ENCODE measurements around the gene DHX36.

The DHX36 gene

DNA sequence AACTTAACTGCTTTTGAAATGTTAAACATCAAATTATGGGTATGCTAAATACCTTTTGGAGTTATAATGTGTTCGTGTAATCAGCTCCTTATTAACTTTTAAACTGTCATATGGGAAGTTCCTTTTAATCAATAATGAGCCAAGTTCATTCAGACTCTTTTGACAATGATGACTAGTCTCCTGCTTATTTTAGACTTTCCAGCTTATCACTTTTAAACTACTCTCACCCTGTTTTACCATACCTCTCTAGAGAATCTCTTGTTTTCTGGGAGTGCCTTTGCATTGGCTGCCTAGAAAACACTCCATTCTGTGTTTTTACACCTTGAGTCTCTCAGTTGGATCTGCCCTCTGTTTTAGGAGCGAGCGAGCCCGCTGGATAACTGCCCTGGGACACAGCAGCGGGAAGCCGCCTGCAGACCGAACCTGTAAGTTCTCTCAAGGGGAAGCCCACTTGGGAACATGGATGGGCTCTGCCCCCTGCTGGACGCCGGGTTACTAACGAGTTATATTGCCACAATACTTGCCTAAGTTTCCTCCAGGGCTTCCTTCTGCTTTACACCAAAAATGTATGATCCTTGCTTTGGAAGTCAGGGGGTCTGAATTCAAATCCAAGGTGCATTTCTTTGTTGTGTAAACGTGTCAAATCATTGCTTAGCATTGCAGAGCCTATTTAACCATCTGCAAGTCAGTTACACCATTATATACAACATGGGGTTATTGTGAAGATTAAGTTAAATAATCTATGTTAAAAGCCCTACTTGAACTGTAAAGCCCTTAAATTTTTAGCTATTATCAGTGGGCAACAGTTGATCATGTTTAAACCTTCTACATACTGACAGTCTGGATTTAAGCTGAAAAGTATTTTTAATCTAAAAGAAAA lies 71.3 kb downstream of the DHX36 start:
- Histone ChIP-seq H3K4me1 (ENCODE audit: control insufficient read depth in 1 of 2, insufficient read depth in 2 of 2, low read length in 2 of 2) (no peaks in the 10 kb centered on the region), H3K27me3 (ENCODE audit: insufficient read depth, low read length) (no peaks in the 10 kb centered on the region), H3K9me3 (ENCODE audit: insufficient read depth, low read depth, low read length) (no peaks in the 10 kb centered on the region), H2BK12ac (ENCODE audit: low read length) (no peak overlapping the region), H2BK120ac (ENCODE audit: insufficient read depth, low read length, poor library complexity) (no peak overlapping the region), H2AK5ac (ENCODE audit: low read length) (no peak overlapping the region), H3K4me2 (ENCODE audit: low read length) (no peak overlapping the region), H2BK5ac (ENCODE audit: low read depth, low read length, poor library complexity) (no peak overlapping the region), H3K79me2 (ENCODE audit: control insufficient read depth, insufficient read depth, low read length, poor library complexity) (no peaks in the 10 kb centered on the region), H3K4ac (ENCODE audit: low read depth, low read length) (no peak overlapping the region), H4K8ac (ENCODE audit: low read depth, low read length) (no peak overlapping the region), H3K23ac (ENCODE audit: low read length) (no peak overlapping the region), H3K14ac (ENCODE audit: low read length) (no peak overlapping the region), H3K79me1 (ENCODE audit: low read length) (no peaks in the 10 kb centered on the region), H3K18ac (ENCODE audit: low read length) (no peak overlapping the region), H3K27ac (ENCODE audit: low read depth, low read length) (no peak overlapping the region), H4K91ac (ENCODE audit: low read depth, low read length) (no peak overlapping the region), H3K4me3 (ENCODE audit: low read depth, low read length) (no peak overlapping the region), H4K12ac (ENCODE audit: low read depth, low read length) (no peak overlapping the region), H3K36me3 (ENCODE audit: control insufficient read depth in 1 of 2, insufficient read depth in 2 of 2, low read length in 2 of 2) (peaks cover 9 to 22% of the 10 kb centered on the region in 2 experiments), H3K9ac (ENCODE audit: low read length) (no peak overlapping the region), H2AFZ (ENCODE audit: insufficient read depth, low read length, poor library complexity) (no peak overlapping the region)
- no CpG with 5 or more reads among the region's 11 CpGs for WGBS (ENCODE audit: extremely low coverage, insufficient coverage, insufficient read length)
- peak; percentile 81 to 94 for DNase-seq

DNA sequence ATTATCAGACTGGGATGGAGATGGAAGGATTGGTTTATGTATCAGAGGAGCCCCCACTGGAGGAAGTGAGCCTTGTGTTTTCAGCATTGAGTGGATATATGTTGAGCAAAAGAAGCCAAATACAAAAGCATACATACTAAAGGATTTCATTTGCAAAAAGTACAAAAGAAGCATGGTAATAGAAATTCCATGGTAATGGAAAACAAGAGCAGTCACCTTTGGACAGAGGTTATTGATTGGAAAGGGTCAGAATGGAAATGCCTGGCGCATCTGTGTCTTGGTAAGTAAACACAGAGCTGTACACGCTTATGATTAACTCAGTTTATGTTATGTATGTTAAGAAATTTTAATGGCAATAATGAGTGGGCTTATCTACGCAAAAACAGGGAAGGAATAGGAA lies 72.7 kb downstream of the DHX36 start:
- Histone ChIP-seq H3K14ac (ENCODE audit: low read length) (no peak overlapping the region), H3K79me1 (ENCODE audit: low read length) (no peaks in the 10 kb centered on the region), H3K9me3 (ENCODE audit: insufficient read depth, low read depth, low read length) (no peaks in the 10 kb centered on the region), H2BK5ac (ENCODE audit: low read depth, low read length, poor library complexity) (no peak overlapping the region), H3K36me3 (ENCODE audit: control insufficient read depth in 1 of 2, insufficient read depth in 2 of 2, low read length in 2 of 2) (peaks cover 7 to 18% of the 10 kb centered on the region in 2 experiments), H2BK120ac (ENCODE audit: insufficient read depth, low read length, poor library complexity) (no peak overlapping the region), H4K91ac (ENCODE audit: low read depth, low read length) (no peak overlapping the region), H3K79me2 (ENCODE audit: control insufficient read depth, insufficient read depth, low read length, poor library complexity) (no peaks in the 10 kb centered on the region), H4K8ac (ENCODE audit: low read depth, low read length) (no peak overlapping the region), H3K27ac (ENCODE audit: low read depth, low read length) (no peak overlapping the region), H2BK12ac (ENCODE audit: low read length) (no peak overlapping the region), H2AFZ (ENCODE audit: insufficient read depth, low read length, poor library complexity) (no peak overlapping the region), H3K4ac (ENCODE audit: low read depth, low read length) (no peak overlapping the region), H4K12ac (ENCODE audit: low read depth, low read length) (no peak overlapping the region), H2AK5ac (ENCODE audit: low read length) (no peak overlapping the region), H3K4me1 (ENCODE audit: control insufficient read depth in 1 of 2, insufficient read depth in 2 of 2, low read length in 2 of 2) (no peaks in the 10 kb centered on the region), H3K4me2 (ENCODE audit: low read length) (no peak overlapping the region), H3K27me3 (ENCODE audit: insufficient read depth, low read length) (no peaks in the 10 kb centered on the region), H3K18ac (ENCODE audit: low read length) (no peak overlapping the region), H3K23ac (ENCODE audit: low read length) (no peak overlapping the region), H3K4me3 (ENCODE audit: low read depth, low read length) (no peak overlapping the region), H3K9ac (ENCODE audit: low read length) (no peak overlapping the region)
- no CpG with 5 or more reads among the region's 3 CpGs for WGBS (ENCODE audit: extremely low coverage, insufficient coverage, insufficient read length)
- no peak for DNase-seq

DNA sequence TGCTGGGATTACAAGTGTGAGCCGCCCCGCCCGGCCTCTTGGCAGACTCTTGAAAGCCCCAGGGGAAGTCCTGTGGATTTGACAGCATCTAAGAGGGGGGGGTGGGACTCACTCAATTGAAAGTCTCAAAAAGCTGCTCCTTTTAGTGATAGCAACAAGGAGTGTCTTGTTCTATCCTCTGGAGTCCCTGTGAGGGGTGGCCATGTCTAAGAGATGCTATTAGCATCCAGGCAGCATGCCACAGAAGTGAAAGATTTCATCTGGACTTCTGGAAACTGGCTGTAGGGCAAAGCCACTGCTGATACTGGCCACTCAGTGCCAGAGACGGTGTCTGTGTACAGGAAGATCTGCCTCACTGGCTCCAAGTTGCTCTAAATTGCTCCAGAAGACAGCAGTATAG lies 74.0 kb downstream of the DHX36 start:
- no peak overlapping the region for H4K12ac ChIP-seq (ENCODE audit: low read depth, low read length)
- no peak overlapping the region for H3K4me3 ChIP-seq (ENCODE audit: low read depth, low read length)
- DNase-seq = no peak
- H4K8ac ChIP-seq (ENCODE audit: low read depth, low read length) = no peak overlapping the region
- peaks cover 5 to 18% of the 10 kb centered on the region in 2 experiments for H3K36me3 ChIP-seq (ENCODE audit: control insufficient read depth in 1 of 2, insufficient read depth in 2 of 2, low read length in 2 of 2)
- H2AK5ac ChIP-seq (ENCODE audit: low read length) = no peak overlapping the region
- H2BK12ac ChIP-seq (ENCODE audit: low read length) = no peak overlapping the region
- H3K18ac ChIP-seq (ENCODE audit: low read length) = no peak overlapping the region
- no peaks in the 10 kb centered on the region for H3K4me1 ChIP-seq (ENCODE audit: control insufficient read depth in 1 of 2, insufficient read depth in 2 of 2, low read length in 2 of 2)
- no peak overlapping the region for H3K9ac ChIP-seq (ENCODE audit: low read length)
- no peaks in the 10 kb centered on the region for H3K27me3 ChIP-seq (ENCODE audit: insufficient read depth, low read length)
- H3K23ac ChIP-seq (ENCODE audit: low read length) = no peak overlapping the region
- no peaks in the 10 kb centered on the region for H3K9me3 ChIP-seq (ENCODE audit: insufficient read depth, low read depth, low read length)
- H3K4me2 ChIP-seq (ENCODE audit: low read length) = no peak overlapping the region
- no peak overlapping the region for H2AFZ ChIP-seq (ENCODE audit: insufficient read depth, low read length, poor library complexity)
- no peak overlapping the region for H3K27ac ChIP-seq (ENCODE audit: low read depth, low read length)
- no peaks in the 10 kb centered on the region for H3K79me2 ChIP-seq (ENCODE audit: control insufficient read depth, insufficient read depth, low read length, poor library complexity)
- no peak overlapping the region for H2BK120ac ChIP-seq (ENCODE audit: insufficient read depth, low read length, poor library complexity)
- no peak overlapping the region for H4K91ac ChIP-seq (ENCODE audit: low read depth, low read length)
- H2BK5ac ChIP-seq (ENCODE audit: low read depth, low read length, poor library complexity) = no peak overlapping the region
- no peaks in the 10 kb centered on the region for H3K79me1 ChIP-seq (ENCODE audit: low read length)
- no peak overlapping the region for H3K14ac ChIP-seq (ENCODE audit: low read length)
- no peak overlapping the region for H3K4ac ChIP-seq (ENCODE audit: low read depth, low read length)
- WGBS (ENCODE audit: extremely low coverage, insufficient coverage, insufficient read length) = no CpG with 5 or more reads among the region's 4 CpGs

DNA sequence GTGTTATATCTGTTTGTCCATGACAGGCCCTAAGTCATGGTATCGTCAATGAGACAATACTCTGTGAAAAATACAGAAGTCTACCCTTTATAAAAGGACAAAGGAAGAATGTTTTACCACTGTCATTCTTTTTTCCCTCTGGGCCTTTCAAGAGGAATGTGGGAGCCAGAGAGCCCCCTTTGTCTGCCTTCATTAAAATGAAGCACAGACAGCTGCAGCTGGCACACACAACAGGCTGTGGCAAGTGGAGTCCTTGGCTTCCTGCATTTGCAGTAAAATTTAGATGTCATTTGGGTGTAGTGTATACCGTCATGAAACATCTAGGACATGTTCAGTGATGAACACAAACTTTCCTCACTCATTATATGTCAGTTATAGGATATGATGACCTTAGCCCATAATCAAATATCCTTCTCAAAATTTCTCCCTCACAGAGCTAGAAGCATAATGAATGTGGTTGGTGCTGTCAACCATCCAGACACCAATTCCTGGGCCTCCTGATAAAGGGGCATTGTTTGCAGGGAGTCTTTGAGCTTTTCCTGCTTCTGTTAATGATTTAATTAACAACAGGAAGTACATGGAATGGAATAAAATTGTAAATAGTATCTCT lies 76.4 kb downstream of the DHX36 start:
- H4K8ac ChIP-seq (ENCODE audit: low read depth, low read length) = no peak overlapping the region
- H4K12ac ChIP-seq (ENCODE audit: low read depth, low read length) = no peak overlapping the region
- H3K14ac ChIP-seq (ENCODE audit: low read length) = no peak overlapping the region
- no peaks in the 10 kb centered on the region for H3K79me1 ChIP-seq (ENCODE audit: low read length)
- peaks cover 0 to under 1% of the 10 kb centered on the region in 2 experiments for H3K4me1 ChIP-seq (ENCODE audit: control insufficient read depth in 1 of 2, insufficient read depth in 2 of 2, low read length in 2 of 2)
- no peak for DNase-seq
- H3K27ac ChIP-seq (ENCODE audit: low read depth, low read length) = no peak overlapping the region
- H3K18ac ChIP-seq (ENCODE audit: low read length) = no peak overlapping the region
- no peak overlapping the region for H2BK120ac ChIP-seq (ENCODE audit: insufficient read depth, low read length, poor library complexity)
- no peak overlapping the region for H3K23ac ChIP-seq (ENCODE audit: low read length)
- H4K91ac ChIP-seq (ENCODE audit: low read depth, low read length) = no peak overlapping the region
- no peak overlapping the region for H3K4ac ChIP-seq (ENCODE audit: low read depth, low read length)
- no peak overlapping the region for H3K9ac ChIP-seq (ENCODE audit: low read length)
- H2BK5ac ChIP-seq (ENCODE audit: low read depth, low read length, poor library complexity) = no peak overlapping the region
- no peak overlapping the region for H3K4me3 ChIP-seq (ENCODE audit: low read depth, low read length)
- no peak overlapping the region for H2BK12ac ChIP-seq (ENCODE audit: low read length)
- no peak overlapping the region for H2AK5ac ChIP-seq (ENCODE audit: low read length)
- no peaks in the 10 kb centered on the region for H3K79me2 ChIP-seq (ENCODE audit: control insufficient read depth, insufficient read depth, low read length, poor library complexity)
- H3K4me2 ChIP-seq (ENCODE audit: low read length) = no peak overlapping the region
- H3K27me3 ChIP-seq (ENCODE audit: insufficient read depth, low read length) = no peaks in the 10 kb centered on the region
- no CpG with 5 or more reads among the region's 2 CpGs for WGBS (ENCODE audit: extremely low coverage, insufficient coverage, insufficient read length)
- no peaks in the 10 kb centered on the region for H3K9me3 ChIP-seq (ENCODE audit: insufficient read depth, low read depth, low read length)
- H2AFZ ChIP-seq (ENCODE audit: insufficient read depth, low read length, poor library complexity) = no peak overlapping the region
- peaks cover 2 to 7% of the 10 kb centered on the region in 2 experiments for H3K36me3 ChIP-seq (ENCODE audit: control insufficient read depth in 1 of 2, insufficient read depth in 2 of 2, low read length in 2 of 2)

Measured in trophoblast cell (in vitro differentiated cells and primary cell).